B cell (primary cell): ENCODE data around the gene VTI1A.

Source experiments
- CTCF ChIP-seq: fragments of 200-600 bp; IDR thresholded peaks from one replicate; pipeline ENCODE4 v1.8.0; 2022; ENCODE audit warnings: antibody characterized with exemption, mild to moderate bottlenecking
- EZH2 ChIP-seq: IDR thresholded peaks from 2 replicates; pipeline ENCODE4 v1.6.1; 2012; ENCODE audit warnings: borderline replicate concordance, low read depth, mild to moderate bottlenecking, moderate library complexity, low read length; ENCODE audit not compliant: insufficient read depth, poor library complexity, severe bottlenecking

- no peak for TF ChIP-seq CTCF
- TF ChIP-seq EZH2 = no peak
These were observed 410.5 kb downstream of the VTI1A start for GRCh38 chr10:112857493-112857892.
